ENCODE results near the gene CLEC2B. TPM values are rescaled to one million over a fixed set of nuclear protein-coding genes. Genes with fewer than 3 reads are reported as not detected.

The CLEC2B gene
- total RNA-seq, 1 experiment from 2014 or later: not detected

- Histone ChIP-seq H3K27me3 (ENCODE audit: low read length) (peaks cover 15% of the 10 kb centered on the region; the same call in 1 of the 2 replicates), H3K79me2 (ENCODE audit: low read length) (no peaks in the 10 kb centered on the region), H3K4me2 (ENCODE audit: low read length) (no peak overlapping the region), H3K4me3 (ENCODE audit: low read length) (no peak overlapping the region), H2AFZ (ENCODE audit: low read length) (no peak overlapping the region), H3K9ac (ENCODE audit: low read length) (no peak overlapping the region), H3K9me3 (ENCODE audit: low read length) (0 out of 2 replicates have a peak, but pooled peaks cover 5% of the 10 kb centered on the region), H3K36me3 (ENCODE audit: low read depth, low read length) (no peaks in the 10 kb centered on the region), H3K9me2 (replicated peaks; ENCODE audit: low read length) (no peaks in the 10 kb centered on the region), H3K4me1 (ENCODE audit: insufficient read depth, low read length) (no peaks in the 10 kb centered on the region), H3K27ac (ENCODE audit: low read length) (no peak overlapping the region), H3F3A (ENCODE audit: low read length, unreplicated experiment) (no peaks in the 10 kb centered on the region), H4K20me1 (ENCODE audit: low read length) (no peaks in the 10 kb centered on the region)
- no peak for DNase-seq
- TF ChIP-seq EZH2phosphoT487 (IDR thresholded peaks at IDR 0.05; ENCODE audit: borderline replicate concordance, low read length) (no peak), CTCF (conservative IDR thresholded peaks at IDR 0.05; ENCODE audit: low read depth, low read length) (no peak), EZH2 (IDR thresholded peaks at IDR 0.05; ENCODE audit: low read length, unreplicated experiment) (no peak)
- ChIA-PET CTCF (no interaction called here), POLR2A (ENCODE audit: unreplicated experiment) (no interaction called here)
- ATAC-seq: no peak
- no TSS peak for BruUV-seq (replicated peaks)
- intact Hi-C loops (cut with micrococcal nuclease): no loop called here
Observed at GRCh38 chr12:9907769-9908168, 38.6 kb upstream of the CLEC2B start.

DNA sequence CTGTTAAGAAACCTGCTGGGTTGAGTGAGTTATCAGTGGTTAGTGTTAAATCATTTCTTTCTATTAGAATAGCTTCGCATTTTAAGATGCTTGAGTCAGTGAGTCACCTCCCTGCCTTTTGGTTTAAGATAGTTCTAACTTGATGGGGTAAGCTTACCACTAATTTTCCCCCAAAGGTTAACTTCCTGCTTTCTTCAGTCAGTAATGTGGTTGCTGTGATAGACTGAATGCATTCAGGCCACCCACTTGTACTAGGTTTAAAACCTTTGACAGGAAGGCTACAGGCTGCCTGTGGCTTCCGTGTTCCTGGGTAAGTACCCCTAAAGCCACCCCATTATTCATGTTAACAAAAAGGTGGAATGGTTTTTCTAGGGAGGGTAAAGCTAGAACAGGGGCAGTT, 37.7 kb upstream of the CLEC2B start:
- Histone ChIP-seq H3K4me3 (ENCODE audit: low read length) (no peak overlapping the region), H3K27me3 (ENCODE audit: low read length) (peaks cover 15% of the 10 kb centered on the region; the same call in 1 of the 2 replicates), H4K20me1 (ENCODE audit: low read length) (no peaks in the 10 kb centered on the region), H2AFZ (ENCODE audit: low read length) (no peak overlapping the region), H3K4me1 (ENCODE audit: insufficient read depth, low read length) (no peaks in the 10 kb centered on the region), H3K4me2 (ENCODE audit: low read length) (no peak overlapping the region), H3K9me3 (ENCODE audit: low read length) (0 out of 2 replicates have a peak, but pooled peaks cover 5% of the 10 kb centered on the region), H3K9ac (ENCODE audit: low read length) (no peak overlapping the region), H3K9me2 (replicated peaks; ENCODE audit: low read length) (no peaks in the 10 kb centered on the region), H3K27ac (ENCODE audit: low read length) (no peak overlapping the region), H3F3A (ENCODE audit: low read length, unreplicated experiment) (no peaks in the 10 kb centered on the region), H3K36me3 (ENCODE audit: low read depth, low read length) (no peaks in the 10 kb centered on the region), H3K79me2 (ENCODE audit: low read length) (no peaks in the 10 kb centered on the region)
- DNase-seq (no peak), ATAC-seq (no peak)
- TF ChIP-seq CTCF (conservative IDR thresholded peaks at IDR 0.05; ENCODE audit: low read depth, low read length): no peak
- TF ChIP-seq EZH2 (IDR thresholded peaks at IDR 0.05; ENCODE audit: low read length, unreplicated experiment): no peak
- TF ChIP-seq EZH2phosphoT487 (IDR thresholded peaks at IDR 0.05; ENCODE audit: borderline replicate concordance, low read length): no peak
- no TSS peak for BruUV-seq (replicated peaks)
- ChIA-PET CTCF (no interaction called here), POLR2A (ENCODE audit: unreplicated experiment) (no interaction called here)
- intact Hi-C loops (cut with micrococcal nuclease): no loop called here

- TF ChIP-seq CTCF (conservative IDR thresholded peaks at IDR 0.05; ENCODE audit: low read depth, low read length) (no peak), EZH2phosphoT487 (IDR thresholded peaks at IDR 0.05; ENCODE audit: borderline replicate concordance, low read length) (no peak), EZH2 (IDR thresholded peaks at IDR 0.05; ENCODE audit: low read length, unreplicated experiment) (no peak)
- Histone ChIP-seq H3K4me1 (ENCODE audit: insufficient read depth, low read length) (no peaks in the 10 kb centered on the region), H3F3A (ENCODE audit: low read length, unreplicated experiment) (no peaks in the 10 kb centered on the region), H3K9me3 (ENCODE audit: low read length) (no peaks in the 10 kb centered on the region), H4K20me1 (ENCODE audit: low read length) (no peaks in the 10 kb centered on the region), H3K27ac (ENCODE audit: low read length) (no peak overlapping the region), H3K9ac (ENCODE audit: low read length) (no peak overlapping the region), H3K9me2 (replicated peaks; ENCODE audit: low read length) (no peaks in the 10 kb centered on the region), H2AFZ (ENCODE audit: low read length) (no peak overlapping the region), H3K36me3 (ENCODE audit: low read depth, low read length) (no peaks in the 10 kb centered on the region), H3K4me3 (ENCODE audit: low read length) (no peak overlapping the region), H3K27me3 (ENCODE audit: low read length) (peaks cover 11% of the 10 kb centered on the region), H3K4me2 (ENCODE audit: low read length) (no peak overlapping the region), H3K79me2 (ENCODE audit: low read length) (no peaks in the 10 kb centered on the region)
- intact Hi-C loops (cut with micrococcal nuclease): no loop called here
- ChIA-PET CTCF (no interaction called here), POLR2A (ENCODE audit: unreplicated experiment) (no interaction called here)
- ATAC-seq (no peak), DNase-seq (no peak)
- BruUV-seq (replicated peaks): no TSS peak
Observed at GRCh38 chr12:9902539-9903228, 33.5 kb upstream of the CLEC2B start.
